GM18508 (cell line): ENCODE data around the gene HOXB6.

Experiments used
- ATAC-seq: cut with Tn5 transposase; IDR thresholded peaks from one replicate; pipeline ENCODE4 v1.9.1; 2021; ENCODE audit warnings: moderate number of reproducible peaks; ENCODE audit not compliant: insufficient read depth, unreplicated experiment

Gene HOXB6

DNA sequence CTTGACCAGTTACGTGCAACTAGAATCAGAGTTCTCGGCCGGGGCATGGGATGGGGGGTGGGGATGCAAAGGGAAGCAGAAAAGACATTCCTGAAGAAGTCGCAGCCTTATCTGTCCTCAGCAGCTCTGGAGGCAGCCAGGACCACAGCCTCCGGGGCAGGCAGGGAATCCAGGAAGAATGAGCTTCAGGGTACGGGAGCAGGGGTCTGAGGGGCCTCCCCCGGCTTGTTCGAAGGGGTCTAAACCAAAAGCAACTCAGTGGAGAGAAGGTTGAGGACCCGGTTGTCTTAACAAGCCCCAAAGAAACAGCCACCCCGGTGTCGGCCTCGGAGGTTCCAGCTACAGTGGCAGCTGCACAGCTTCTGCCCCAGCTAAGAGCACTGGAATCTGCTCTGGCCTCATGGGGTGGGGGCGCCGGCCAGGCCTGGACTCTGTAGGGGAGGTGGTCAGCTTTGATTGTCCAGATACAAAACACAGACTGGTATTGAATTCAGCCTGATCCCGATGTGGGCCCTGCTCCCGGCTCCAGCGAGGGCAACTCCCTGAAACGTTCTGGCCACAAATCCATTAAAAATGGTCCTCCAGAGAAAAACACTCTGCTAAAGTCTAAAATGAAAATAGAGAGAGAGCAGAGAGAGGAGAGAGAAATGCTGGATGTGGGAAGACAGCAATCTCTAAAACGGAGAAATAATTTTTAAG, 34.3 kb downstream of the HOXB6 start:
- ATAC-seq, result no peak

- no peak for ATAC-seq
Observed at GRCh38 chr17:48569674-48570324, 35.0 kb downstream of the HOXB6 start.

DNA sequence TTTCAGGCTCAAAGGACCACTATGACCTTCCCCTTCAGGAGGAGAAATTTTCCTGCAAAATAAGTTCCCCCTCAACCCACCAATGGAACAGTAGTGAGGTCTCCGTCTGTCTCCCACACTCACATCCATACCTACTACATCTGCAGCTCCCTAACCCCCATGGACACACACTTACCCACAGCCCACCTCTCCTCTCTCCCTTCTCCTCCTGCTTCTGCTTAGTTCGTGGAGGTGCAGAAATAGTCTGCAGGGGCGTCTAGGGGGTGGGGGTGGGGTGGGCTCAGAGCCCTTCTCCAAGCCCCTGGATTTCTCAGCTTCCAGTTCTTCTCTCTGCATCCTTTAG, 35.6 kb downstream of the HOXB6 start:
- ATAC-seq, result no peak

GRCh38 chr17:48568499-48569239, 36.1 kb downstream of the HOXB6 start:
- ATAC-seq, result no peak

GRCh38 chr17:48567646-48568354, 37.0 kb downstream of the HOXB6 start:
- no peak for ATAC-seq

DNA sequence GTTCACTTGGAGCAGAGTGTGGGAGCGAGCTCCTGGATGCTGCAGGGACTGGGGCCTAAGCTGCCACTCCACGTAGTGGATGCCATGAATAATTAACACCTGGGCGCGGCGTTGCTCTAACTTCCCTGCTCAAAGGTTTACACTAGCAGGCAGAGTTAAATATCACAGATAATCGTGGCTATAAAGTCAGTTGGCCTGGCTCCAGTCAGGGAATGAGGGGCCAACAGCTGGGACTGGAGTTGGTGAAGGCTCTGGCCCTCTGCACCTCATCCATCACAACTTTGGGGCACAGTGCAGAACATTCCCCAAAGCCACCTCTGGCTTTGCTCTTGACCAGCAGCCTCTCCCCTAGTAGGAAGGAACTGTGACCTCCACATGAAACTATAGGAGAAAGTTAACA, 37.6 kb downstream of the HOXB6 start:
- ATAC-seq, result no peak

DNA sequence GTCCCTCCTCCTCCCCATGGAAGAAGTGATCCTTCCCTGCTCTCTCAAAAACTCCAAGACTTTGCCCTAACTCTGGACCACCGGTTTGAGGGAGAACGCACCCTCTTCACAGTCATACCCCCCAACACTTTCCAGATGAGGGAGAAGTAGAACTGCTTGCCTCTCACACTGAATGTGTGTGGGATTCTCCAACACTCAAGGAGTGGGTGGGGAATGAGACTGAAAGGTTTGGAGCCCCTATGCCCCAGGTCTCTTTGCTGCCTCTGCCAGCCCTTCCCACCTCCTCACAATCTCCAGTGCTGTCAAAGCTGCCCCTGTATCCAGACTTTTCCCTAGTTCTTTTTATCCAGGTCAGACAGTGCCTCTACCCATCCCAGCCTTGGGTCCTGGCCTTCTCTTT, 38.1 kb downstream of the HOXB6 start:
- ATAC-seq, result no peak

DNA sequence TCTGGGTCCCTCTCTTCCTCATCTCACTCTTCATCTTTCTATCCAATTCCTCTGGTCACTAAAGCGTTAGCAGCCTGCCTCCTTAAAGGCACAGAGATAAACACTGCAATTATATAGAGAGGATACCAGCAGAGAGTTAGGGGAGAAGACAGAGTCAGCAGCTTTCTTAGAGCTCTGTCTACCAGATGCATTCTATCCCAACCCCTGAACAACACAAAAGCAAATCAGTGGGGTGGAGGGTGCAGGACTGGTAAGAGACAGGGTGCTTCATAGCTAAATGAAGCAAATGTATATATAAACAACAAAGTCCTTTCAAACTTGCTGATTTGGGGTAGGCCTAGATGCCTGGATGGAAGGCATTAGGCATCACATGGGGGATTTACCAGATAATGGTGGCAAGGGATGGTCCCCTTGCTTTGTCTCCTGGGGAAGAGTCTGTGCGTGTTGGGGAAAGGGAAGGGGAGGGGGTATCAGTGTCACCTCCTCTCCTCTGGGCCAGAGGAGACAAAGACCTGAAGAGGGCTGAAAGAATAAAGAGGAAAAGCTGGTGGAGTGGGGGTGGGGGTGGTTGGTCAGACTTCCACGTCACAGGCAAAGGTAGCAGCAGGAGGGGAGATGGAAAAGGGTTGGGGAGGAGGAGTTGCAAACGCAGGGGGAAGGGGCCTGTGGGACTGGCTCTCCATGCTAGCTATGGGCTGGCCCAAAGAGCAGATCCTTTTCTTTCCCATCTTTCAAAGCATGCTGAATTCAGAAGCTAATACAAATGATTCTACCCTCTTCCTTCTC, 38.7 kb downstream of the HOXB6 start:
- ATAC-seq, result no peak

DNA sequence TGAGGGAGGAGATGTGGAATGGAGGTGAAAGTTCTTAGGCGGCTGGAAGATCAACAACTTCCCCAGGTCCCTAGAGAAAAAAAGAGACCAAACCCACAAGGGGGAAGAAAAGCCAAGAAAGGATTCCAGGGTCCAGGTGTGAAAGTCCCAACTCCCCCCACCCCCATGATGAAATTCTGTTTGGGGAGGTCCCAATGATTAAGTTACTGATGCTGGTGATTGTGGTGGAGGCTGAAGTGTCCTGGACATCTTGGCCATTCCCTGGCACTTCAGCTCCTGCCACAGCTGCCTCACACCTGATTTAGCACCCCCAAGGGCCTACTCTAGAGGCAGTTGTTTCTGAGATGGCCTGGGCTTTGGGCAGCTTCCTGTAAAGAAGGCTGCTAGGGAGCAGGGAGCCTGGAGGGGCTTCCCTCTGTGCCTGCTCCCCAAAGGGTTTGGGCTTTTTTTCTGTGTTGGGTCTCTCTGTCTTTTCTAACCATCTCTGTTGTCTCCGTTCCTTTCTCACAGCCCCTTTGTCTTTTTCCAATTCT, 39.7 kb downstream of the HOXB6 start:
- no peak for ATAC-seq

DNA sequence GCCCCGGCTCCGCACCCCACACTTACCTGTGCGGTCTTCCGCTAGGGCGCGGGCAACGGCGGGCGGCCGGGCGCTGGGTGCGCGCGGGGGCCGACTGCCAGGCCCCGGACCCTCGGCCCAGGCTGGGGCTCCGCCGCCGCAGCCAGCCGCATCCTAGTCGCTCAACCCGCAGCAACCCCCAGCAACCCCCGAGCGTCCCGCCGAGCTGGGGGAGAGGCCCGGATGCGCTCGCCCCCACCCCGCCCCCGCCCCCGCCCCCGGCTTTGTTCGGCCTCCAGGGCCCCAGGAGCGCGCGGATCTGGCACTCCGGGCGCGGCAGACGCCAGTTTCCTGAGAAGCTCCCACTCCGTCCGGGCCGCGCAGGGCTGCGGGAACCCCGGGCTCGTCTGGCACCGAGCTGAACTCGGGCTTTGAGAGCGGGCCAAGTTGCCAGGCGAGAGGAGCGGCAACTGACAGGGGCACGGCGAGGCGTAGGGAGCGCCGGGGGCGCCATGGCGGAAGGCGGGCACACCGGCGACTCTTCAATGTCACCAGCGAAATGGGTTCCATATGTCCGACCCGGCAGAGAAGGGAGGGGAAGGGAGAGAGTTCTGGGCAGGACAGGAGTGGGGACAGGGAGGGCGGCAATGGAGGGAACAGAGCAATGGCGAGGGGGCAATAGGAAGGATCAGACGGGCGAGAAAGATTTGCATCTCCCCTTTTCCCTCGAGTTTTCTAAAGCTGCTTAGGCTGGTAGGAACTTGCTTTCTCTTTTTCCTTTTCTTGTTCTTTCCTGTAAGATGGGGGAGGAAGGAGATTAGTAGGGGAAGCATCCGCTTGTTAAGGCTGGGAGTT, 40.4 kb downstream of the HOXB6 start:
- no peak for ATAC-seq

GRCh38 chr17:48563867-48564187, 41.0 kb downstream of the HOXB6 start:
- no peak for ATAC-seq

DNA sequence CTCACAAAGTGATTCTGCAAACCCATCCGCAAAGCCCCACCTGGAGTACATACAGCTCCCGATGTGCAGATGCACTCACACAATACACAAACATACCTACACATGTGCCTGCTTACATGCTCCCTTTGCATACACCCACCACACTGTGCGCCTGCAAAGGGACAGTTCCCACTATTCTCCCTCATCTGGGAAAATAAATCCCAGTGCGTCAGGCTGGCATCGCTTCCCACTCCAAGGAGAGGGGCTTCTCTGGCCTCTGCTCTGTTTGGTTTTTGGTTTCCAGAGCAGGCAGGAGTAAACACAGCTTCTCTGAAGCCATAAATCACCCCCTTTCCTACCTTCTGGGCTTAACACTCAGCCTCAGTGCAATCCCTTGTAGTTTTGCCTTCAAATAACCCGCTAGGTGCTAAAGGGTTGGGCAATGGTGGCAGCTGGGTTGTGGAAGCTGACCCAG, 41.4 kb downstream of the HOXB6 start:
- no peak for ATAC-seq

DNA sequence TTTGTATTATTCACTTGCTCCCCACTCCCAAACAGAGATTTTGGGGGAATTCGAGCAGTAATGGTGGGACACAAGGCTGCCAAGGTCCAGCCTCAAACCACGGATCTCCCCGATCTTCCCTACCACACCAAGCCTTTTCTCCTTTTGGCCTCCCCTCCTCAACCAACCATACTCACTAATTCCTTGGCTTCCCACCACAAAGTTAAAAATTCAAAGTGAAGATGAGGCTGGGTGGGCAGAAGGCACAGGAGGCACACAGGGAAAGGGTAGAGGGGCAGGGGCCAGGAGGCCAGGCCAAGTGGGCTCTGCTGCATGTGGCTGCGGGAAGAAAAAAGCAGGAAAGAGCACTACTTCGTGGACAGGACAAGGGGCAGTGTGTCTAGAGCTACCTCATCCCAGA, 41.9 kb downstream of the HOXB6 start:
- ATAC-seq, result no peak

DNA sequence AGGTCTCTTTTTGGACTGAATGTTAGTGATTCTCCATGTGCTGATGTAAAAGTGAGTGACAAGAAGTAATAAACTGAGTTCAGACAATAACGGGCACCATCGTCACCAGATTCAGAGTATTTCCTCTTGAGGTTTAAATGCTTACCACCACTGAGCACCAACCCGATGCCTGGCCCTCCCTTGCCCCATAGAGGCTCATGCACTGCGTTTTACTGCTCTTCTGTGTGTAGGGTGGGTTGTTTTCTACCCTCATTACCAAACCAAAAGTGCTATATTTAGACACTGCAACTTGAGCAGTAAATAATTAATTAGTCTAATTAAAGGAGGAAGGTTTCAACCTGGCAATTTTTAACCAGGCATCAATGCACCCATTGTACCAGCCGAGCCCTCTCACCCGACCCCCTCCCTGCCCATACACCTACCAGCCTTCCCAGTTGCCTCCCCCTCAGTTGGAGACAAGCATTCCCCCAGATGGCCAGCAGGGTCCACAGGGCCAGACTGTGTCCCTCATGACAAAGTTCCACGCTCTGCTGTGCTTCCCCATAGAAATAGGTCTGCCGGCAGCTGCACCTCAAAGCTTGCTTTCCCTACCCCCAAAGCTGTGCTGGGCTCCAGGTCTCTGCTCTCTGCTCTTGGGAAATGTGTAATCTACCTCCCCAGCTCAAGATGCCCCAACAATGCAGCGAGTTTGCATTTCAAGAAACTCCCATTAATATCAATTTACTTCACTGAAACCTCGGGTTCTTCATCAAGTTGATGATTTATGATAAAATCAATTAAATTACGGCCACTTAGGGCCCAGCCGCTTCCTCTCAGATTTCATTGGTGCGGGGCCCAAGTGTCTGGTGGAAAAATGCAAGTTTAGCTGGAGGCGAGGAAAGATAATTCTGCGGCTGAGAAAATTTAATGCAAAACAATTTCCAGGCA, 42.6 kb downstream of the HOXB6 start:
- ATAC-seq, result no peak

DNA sequence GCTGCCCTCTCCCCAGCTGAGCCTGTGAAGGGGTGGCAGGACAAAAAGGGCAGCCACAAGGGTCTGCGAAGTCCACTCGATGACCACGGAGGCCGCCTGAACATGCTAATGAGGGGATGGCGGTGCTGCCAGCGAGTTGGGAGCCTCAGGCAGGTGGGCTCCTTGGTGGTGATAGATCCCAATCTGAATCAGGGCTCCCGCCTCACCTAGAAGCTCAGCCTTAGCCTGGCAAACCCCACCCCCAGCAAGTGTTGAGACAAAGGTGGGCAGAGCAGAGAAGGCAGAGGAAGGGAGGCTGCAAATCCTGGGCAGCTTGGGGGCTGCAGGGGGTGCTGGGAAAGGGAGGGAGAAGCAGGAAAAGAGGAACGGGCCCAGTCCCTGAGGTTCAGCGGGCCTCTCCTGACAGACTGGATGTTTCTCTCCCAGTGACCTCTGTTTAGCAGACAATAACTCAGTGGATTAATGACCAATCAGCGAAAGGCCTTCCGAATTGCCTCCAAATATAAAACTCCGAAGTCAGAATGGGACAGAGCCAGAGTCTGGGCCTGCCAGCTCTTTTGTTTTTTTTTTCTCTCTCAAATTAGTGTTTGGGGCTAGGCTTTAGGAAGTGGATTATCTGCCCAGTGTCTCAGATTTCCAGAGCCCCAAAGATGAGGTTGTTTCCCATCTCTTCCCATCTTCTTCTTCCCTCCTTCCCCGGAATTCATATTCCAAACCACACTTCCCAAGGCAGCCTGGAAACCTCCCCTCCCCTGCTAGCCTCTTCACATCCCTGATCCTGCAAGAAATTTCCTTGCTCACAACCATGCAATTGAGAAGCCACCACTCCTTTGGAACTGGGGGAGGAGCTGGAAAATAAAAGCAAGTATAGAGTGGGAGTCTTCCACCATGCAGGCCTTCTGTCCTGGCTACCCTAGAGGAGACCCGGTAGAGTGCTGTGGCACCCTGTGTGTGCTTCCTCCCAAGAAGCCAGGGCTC, 44.7 kb downstream of the HOXB6 start:
- no peak for ATAC-seq

- no peak for ATAC-seq
Observed at GRCh38 chr17:48559122-48559839, 45.5 kb downstream of the HOXB6 start.

DNA sequence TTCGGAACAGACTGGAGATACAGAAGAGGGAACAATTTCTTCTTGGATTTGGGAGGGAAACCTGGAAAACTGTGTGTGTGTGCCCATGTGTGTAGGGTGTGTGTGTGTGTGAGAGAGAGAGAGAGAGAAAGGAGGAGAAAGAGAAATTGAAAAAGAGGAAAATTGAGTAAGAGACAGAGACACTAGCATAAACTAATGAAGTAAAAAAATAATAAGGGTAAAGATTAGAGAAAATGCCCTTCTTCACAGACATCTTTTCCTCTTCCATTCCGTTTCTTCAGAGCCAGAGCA, 46.0 kb downstream of the HOXB6 start:
- ATAC-seq, result no peak
